ENCODE measurements around the gene PLEKHG4B. TPM values are rescaled to one million over a fixed set of nuclear protein-coding genes. Genes with fewer than 3 reads are reported as not detected.
A peak's percentile ranks its signal among the peaks of the same experiment; 100 is the strongest.

The PLEKHG4B gene
- total RNA-seq, 2 donors from 2014 or later = 0.55 TPM; not detected in 1

- Mint-ChIP-seq H3K36me3 (ENCODE audit: low read depth) (peaks cover 2% of the 10 kb centered on the region), H3K4me1 (no peaks in the 10 kb centered on the region), H3K27ac (no peak overlapping the region), H3K4me3 (no peak overlapping the region), H3K27me3 (peaks cover 64% of the 10 kb centered on the region)
- ATAC-seq (no peak), DNase-seq (no peak)
- H3K9me3 ChIP-seq (ENCODE audit: control insufficient read depth, low read length, poor library complexity, severe bottlenecking) = no peaks in the 10 kb centered on the region
These were observed 13.8 kb upstream of the PLEKHG4B start for GRCh38 chr5:77957-78804.

- no peaks in the 10 kb centered on the region for H3K9me3 ChIP-seq (ENCODE audit: control insufficient read depth, low read length, poor library complexity, severe bottlenecking)
- no peak overlapping the region for H3K27ac Mint-ChIP-seq
- peaks cover 63% of the 10 kb centered on the region for H3K27me3 Mint-ChIP-seq
- H3K36me3 Mint-ChIP-seq (ENCODE audit: low read depth) = peaks cover 2% of the 10 kb centered on the region
- no peaks in the 10 kb centered on the region for H3K4me1 Mint-ChIP-seq
- H3K4me3 Mint-ChIP-seq = no peak overlapping the region
- ATAC-seq = no peak
- DNase-seq = no peak
These were observed 13.2 kb upstream of the PLEKHG4B start for GRCh38 chr5:78805-79149.

GRCh38 chr5:79263-79662 lies 12.7 kb upstream of the PLEKHG4B start:
- H3K27me3 Mint-ChIP-seq = peaks cover 58% of the 10 kb centered on the region
- ATAC-seq (no peak), DNase-seq (no peak)
- H3K9me3 ChIP-seq (ENCODE audit: control insufficient read depth, low read length, poor library complexity, severe bottlenecking) = no peaks in the 10 kb centered on the region
- no peaks in the 10 kb centered on the region for H3K36me3 Mint-ChIP-seq (ENCODE audit: low read depth)
- H3K27ac Mint-ChIP-seq = no peak overlapping the region
- H3K4me3 Mint-ChIP-seq = no peak overlapping the region
- no peaks in the 10 kb centered on the region for H3K4me1 Mint-ChIP-seq

- no peaks in the 10 kb centered on the region for H3K4me1 Mint-ChIP-seq
- no peak overlapping the region for H3K4me3 Mint-ChIP-seq
- no peak for DNase-seq
- H3K27me3 Mint-ChIP-seq = peaks cover 52% of the 10 kb centered on the region
- H3K36me3 Mint-ChIP-seq (ENCODE audit: low read depth) = no peaks in the 10 kb centered on the region
- no peaks in the 10 kb centered on the region for H3K9me3 ChIP-seq (ENCODE audit: control insufficient read depth, low read length, poor library complexity, severe bottlenecking)
- ATAC-seq = no peak
- H3K27ac Mint-ChIP-seq = no peak overlapping the region
These were observed 12.1 kb upstream of the PLEKHG4B start for GRCh38 chr5:79821-80220.

- no peak overlapping the region for H3K27ac Mint-ChIP-seq
- no peaks in the 10 kb centered on the region for H3K9me3 ChIP-seq (ENCODE audit: control insufficient read depth, low read length, poor library complexity, severe bottlenecking)
- no peak overlapping the region for H3K4me3 Mint-ChIP-seq
- H3K4me1 Mint-ChIP-seq = no peaks in the 10 kb centered on the region
- no peak for ATAC-seq
- H3K36me3 Mint-ChIP-seq (ENCODE audit: low read depth) = no peaks in the 10 kb centered on the region
- H3K27me3 Mint-ChIP-seq = peaks cover 40% of the 10 kb centered on the region
- no peak for DNase-seq
These were observed 10.5 kb upstream of the PLEKHG4B start for GRCh38 chr5:81391-82021.

GRCh38 chr5:82097-82496 lies 9.9 kb upstream of the PLEKHG4B start:
- Mint-ChIP-seq H3K27me3 (peaks cover 38% of the 10 kb centered on the region), H3K36me3 (ENCODE audit: low read depth) (no peaks in the 10 kb centered on the region), H3K4me1 (no peaks in the 10 kb centered on the region), H3K4me3 (no peak overlapping the region), H3K27ac (no peak overlapping the region)
- no peaks in the 10 kb centered on the region for H3K9me3 ChIP-seq (ENCODE audit: control insufficient read depth, low read length, poor library complexity, severe bottlenecking)
- no peak for ATAC-seq
- DNase-seq = no peak

GRCh38 chr5:82570-82969 lies 9.4 kb upstream of the PLEKHG4B start:
- H3K27ac Mint-ChIP-seq = no peak overlapping the region
- H3K4me3 Mint-ChIP-seq = no peak overlapping the region
- DNase-seq = no peak
- no peaks in the 10 kb centered on the region for H3K4me1 Mint-ChIP-seq
- no peaks in the 10 kb centered on the region for H3K36me3 Mint-ChIP-seq (ENCODE audit: low read depth)
- peaks cover 38% of the 10 kb centered on the region for H3K27me3 Mint-ChIP-seq
- H3K9me3 ChIP-seq (ENCODE audit: control insufficient read depth, low read length, poor library complexity, severe bottlenecking) = no peaks in the 10 kb centered on the region
- ATAC-seq = no peak

- H3K27ac Mint-ChIP-seq = no peak overlapping the region
- ATAC-seq (no peak), DNase-seq (no peak)
- no peaks in the 10 kb centered on the region for H3K36me3 Mint-ChIP-seq (ENCODE audit: low read depth)
- H3K4me1 Mint-ChIP-seq = no peaks in the 10 kb centered on the region
- H3K4me3 Mint-ChIP-seq = no peak overlapping the region
- peaks cover 40% of the 10 kb centered on the region for H3K27me3 Mint-ChIP-seq
- no peaks in the 10 kb centered on the region for H3K9me3 ChIP-seq (ENCODE audit: control insufficient read depth, low read length, poor library complexity, severe bottlenecking)
These were observed 8.9 kb upstream of the PLEKHG4B start for GRCh38 chr5:83029-83428.

GRCh38 chr5:85334-85995 lies 6.5 kb upstream of the PLEKHG4B start:
- H3K4me1 Mint-ChIP-seq = no peaks in the 10 kb centered on the region
- H3K36me3 Mint-ChIP-seq (ENCODE audit: low read depth) = no peaks in the 10 kb centered on the region
- ATAC-seq (no peak), DNase-seq (no peak)
- peaks cover 45% of the 10 kb centered on the region for H3K27me3 Mint-ChIP-seq
- H3K4me3 Mint-ChIP-seq = no peak overlapping the region
- H3K27ac Mint-ChIP-seq = no peak overlapping the region
- no peaks in the 10 kb centered on the region for H3K9me3 ChIP-seq (ENCODE audit: control insufficient read depth, low read length, poor library complexity, severe bottlenecking)

- Mint-ChIP-seq H3K4me1 (peaks cover 6% of the 10 kb centered on the region), H3K27me3 (peaks cover 53% of the 10 kb centered on the region), H3K27ac (no peak overlapping the region), H3K4me3 (no peak overlapping the region), H3K36me3 (ENCODE audit: low read depth) (peaks cover 7% of the 10 kb centered on the region)
- ATAC-seq (no peak), DNase-seq (no peak)
- H3K9me3 ChIP-seq (ENCODE audit: control insufficient read depth, low read length, poor library complexity, severe bottlenecking) = no peaks in the 10 kb centered on the region
These were observed 2.4 kb upstream of the PLEKHG4B start for GRCh38 chr5:89337-90286.

GRCh38 chr5:90590-91547 lies 1.1 kb upstream of the PLEKHG4B start:
- no peak for ATAC-seq
- H3K4me3 Mint-ChIP-seq = peak overlapping the region; percentile 83
- H3K9me3 ChIP-seq (ENCODE audit: control insufficient read depth, low read length, poor library complexity, severe bottlenecking) = no peaks in the 10 kb centered on the region
- peaks cover 66% of the 10 kb centered on the region for H3K27me3 Mint-ChIP-seq
- no peak overlapping the region for H3K27ac Mint-ChIP-seq
- H3K36me3 Mint-ChIP-seq (ENCODE audit: low read depth) = peaks cover 7% of the 10 kb centered on the region
- H3K4me1 Mint-ChIP-seq = peaks cover 6% of the 10 kb centered on the region
- DNase-seq = no peak
